ENCODE measurements around the gene POLD2.

DNA sequence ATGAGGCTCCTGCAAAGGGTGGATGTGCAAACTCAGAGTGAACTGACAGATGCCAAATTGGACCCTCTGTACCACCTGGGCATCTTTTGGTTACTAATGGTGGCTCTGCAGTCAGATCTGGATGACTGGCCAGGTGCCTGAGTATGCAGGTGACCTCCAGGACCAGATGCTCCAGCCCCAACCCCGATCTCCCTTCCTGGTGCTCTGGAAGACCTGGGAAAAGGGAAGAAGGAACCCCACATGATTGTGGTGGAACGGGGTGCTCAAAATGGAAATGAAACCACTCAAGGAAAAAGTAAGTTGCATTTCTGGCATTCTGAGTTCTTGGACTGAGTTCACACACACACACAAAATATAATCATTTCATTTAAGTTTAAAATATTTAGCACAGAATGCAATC is 29.0 kb downstream of the POLD2 start:
- TF ChIP-seq CTCF (conservative IDR thresholded peaks at IDR 0.05; ENCODE audit: low read depth, low read length) (no peak), FOS (IDR thresholded peaks at IDR 0.05; ENCODE audit: low read depth, low read length) (no peak), CEBPB (IDR thresholded peaks at IDR 0.05; ENCODE audit: low read depth, low read length) (no peak)
- TF ChIP-seq, protein P1, sequence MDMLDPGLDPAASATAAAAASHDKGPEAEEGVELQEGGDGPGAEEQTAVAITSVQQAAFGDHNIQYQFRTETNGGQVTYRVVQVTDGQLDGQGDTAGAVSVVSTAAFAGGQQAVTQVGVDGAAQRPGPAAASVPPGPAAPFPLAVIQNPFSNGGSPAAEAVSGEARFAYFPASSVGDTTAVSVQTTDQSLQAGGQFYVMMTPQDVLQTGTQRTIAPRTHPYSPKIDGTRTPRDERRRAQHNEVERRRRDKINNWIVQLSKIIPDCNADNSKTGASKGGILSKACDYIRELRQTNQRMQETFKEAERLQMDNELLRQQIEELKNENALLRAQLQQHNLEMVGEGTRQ (IDR thresholded peaks at IDR 0.05; ENCODE audit: low read depth, low read length) = no peak
